Measurements from ENCODE around the gene SESTD1.
"Not testable (repeated sequence)": the region's sequence is repeated elsewhere in the genome, so short reads cannot be mapped to it uniquely, and the experiment has no call there.

The SESTD1 gene

GRCh38 chr2:179265082-179265510 is 464 bp upstream of the SESTD1 start:
- no peak for DNase-seq (ENCODE audit: low spot score)

DNA sequence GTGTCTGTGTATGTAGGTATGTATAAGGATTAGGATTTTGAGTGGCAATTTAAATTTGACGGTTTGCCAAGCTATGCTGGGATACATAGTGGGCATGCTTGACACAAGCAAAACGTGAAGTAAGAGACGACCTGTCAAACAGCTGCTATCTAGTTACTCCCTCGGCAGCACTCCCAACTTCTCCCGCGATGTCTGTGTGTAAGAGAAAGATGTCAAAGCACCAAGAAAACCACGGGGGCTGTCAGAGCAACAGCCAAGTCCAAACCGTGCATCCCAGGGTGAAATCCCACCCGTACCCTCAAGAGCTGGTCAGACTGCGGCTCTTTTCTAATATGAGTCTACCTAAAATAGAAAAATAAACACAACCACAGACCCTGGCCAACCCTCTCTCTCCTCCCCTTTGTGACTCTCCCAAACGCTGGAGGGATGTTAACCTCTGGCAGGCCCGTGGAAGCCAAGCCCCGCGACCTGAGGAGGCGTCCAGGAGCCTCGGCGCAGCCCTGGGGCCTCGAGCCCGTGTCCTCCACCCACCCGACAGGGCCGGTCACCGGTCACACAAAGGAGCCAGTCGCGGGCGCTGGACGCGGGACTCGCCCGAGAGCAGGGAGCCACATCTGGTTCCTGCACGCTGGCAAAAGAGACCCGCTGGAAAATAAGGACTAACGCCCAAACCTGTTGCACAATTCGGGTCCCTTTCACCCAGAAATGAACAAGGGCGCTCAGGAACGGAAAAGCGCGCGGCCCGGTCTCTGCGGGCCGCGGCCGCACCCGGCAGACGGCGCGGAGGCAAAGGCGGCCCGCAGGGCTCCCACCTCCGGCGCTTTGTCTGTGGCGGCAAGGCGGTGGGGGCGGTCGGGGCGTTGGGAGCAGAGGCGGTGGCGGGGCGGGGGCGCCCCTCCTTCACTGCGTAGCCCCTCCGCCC is 925 bp downstream of the SESTD1 start:
- DNase-seq (ENCODE audit: low spot score): no peak

- peak; percentile 72 for DNase-seq (ENCODE audit: low spot score)
Measured at GRCh38 chr2:179263015-179263414, 1.6 kb downstream of the SESTD1 start.

GRCh38 chr2:179262077-179262660 is 2.5 kb downstream of the SESTD1 start:
- no peak for DNase-seq (ENCODE audit: low spot score)

GRCh38 chr2:179261151-179261825 is 3.3 kb downstream of the SESTD1 start:
- no peak for DNase-seq (ENCODE audit: low spot score)

DNA sequence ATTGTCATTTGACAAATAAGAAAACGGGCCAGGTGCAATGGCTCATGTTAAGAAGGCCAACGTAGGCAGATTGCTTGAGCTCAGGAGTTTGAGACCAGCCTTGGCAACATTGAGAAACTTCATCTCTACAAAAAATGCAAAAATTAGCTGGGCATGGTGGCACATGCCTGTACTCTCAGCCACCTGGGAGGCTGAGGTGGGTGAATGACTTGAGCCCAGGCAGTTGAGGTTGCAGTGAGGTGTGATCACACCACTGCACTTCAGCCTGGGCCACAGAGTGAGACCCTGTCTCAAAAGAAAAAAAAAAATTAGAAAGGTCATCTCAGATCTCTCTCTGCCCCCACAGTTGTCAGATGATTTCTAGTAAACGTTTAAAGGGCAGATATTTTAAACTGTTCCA is 4.4 kb downstream of the SESTD1 start:
- no peak for DNase-seq (ENCODE audit: low spot score)

DNA sequence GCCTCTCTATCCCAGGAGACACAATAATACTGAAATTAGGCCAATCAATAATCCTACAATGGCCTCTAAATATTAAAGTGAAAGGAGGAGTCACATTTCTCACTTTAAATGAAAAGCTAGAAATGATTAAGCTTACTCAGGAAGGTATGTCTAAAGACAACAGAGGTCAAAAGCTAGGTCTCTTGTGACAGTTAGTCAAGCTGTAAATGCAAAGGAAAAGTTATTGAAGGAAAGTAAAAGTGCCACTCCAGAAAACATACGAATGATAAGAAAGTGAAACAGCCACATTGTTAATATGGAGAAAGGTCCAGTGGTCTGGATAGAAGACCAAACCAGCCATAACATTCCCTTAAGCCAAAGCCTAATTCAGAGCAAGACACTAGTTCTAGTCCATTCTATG is 9.5 kb downstream of the SESTD1 start:
- no peak for DNase-seq (ENCODE audit: low spot score)

DNA sequence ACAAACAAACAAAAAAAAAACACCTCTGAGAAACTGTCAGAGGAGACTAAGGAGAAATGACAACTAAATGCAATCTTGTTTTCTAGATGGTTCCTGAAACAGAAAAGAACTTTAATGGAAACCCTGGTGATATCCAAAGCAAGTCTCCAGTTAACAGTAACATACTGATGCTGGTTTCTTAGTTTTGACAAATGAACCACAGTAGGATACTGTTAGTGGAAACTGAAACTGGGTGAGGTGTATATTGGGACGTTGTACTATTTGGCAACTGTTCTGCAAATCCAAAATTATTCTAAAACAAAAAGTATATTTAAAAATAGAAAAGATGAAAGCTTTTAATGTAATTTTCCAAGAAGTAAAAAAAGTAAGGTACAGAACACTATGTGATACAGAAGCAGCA is 11.4 kb downstream of the SESTD1 start:
- no peak for DNase-seq (ENCODE audit: low spot score)

DNA sequence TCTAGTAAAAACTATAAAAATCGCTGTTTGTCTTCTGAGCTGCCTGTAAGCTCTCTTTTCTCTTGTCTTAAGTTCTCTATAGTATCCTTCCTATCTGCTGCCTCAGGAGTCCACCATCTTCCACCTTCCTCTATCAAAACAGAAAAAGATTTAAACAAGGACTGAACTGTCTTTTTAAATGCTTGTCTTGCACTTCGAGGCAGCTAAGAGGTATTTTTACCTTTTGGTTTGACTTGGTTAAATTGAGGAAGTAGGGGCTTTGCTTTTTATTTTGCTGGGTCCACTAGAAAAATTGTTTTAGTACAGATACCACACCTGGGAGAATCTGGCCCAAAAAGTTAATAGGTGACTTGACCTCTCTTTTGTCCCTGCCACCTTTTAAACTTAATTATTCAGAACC is 12.2 kb downstream of the SESTD1 start:
- no peak for DNase-seq (ENCODE audit: low spot score)

DNA sequence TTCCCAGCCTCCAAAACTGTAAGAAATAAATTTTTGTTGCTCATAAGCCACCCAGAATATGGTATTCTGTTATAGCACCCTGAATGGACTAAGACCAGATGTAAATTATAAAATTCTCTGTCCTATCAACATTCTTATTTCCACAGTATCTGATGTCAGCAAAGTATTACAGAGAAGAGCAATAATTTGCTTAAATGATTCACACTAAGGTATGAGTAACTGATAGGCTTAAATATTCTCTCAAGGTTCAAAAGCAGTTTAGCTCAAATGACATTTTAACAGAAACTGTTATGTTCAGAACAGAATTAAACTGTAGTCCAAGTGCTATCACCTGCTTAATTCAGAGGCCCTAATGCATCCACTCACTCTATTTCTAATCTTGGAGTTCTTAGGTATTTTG is 12.8 kb downstream of the SESTD1 start:
- no peak for DNase-seq (ENCODE audit: low spot score)

- DNase-seq (ENCODE audit: low spot score): no peak
Measured at GRCh38 chr2:179250848-179251504, 13.7 kb downstream of the SESTD1 start.

GRCh38 chr2:179250095-179250494 is 14.5 kb downstream of the SESTD1 start:
- DNase-seq (ENCODE audit: low spot score): no peak

GRCh38 chr2:179248024-179248348 is 16.6 kb downstream of the SESTD1 start:
- no peak for DNase-seq (ENCODE audit: low spot score)

- no peak for DNase-seq (ENCODE audit: low spot score)
Measured at GRCh38 chr2:179247318-179248023, 17.2 kb downstream of the SESTD1 start.

DNA sequence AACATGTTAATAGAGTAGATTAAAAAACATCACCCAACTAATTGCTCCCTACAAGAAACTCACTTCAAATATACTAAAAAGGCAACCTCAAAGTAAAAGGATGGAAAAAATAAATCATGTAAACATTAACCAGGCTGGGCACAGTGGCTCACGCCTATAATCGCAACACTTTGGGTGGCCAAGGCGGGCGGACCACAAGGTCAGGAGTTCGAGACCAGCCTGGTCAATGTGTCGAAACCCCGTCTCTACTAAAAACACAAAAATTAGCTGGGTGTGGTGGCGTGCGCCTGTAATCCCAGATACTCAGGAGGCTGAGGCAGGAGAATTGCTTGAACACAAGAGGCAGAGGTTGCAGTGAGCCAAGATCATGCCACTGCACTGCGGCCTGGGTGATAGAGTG is 18.8 kb downstream of the SESTD1 start:
- DNase-seq (ENCODE audit: low spot score): not testable (repeated sequence)

DNA sequence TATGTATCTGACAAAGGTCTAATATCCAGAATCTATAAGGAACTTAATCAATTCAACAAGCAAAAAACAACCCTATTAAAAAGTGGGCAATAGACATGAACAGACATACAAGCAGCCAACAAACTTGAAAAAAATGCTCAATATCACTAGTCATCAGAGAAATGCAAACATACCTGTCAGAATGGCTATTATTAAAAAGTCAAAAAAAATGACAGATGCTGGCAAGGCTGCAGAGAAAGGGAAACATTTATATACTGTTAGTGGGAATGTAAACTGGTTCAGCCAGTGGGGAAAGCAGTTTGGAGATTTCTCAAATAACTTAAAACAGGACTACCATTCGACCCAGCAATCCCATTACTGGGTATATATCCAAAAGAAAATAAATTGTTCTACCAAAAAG is 21.6 kb downstream of the SESTD1 start:
- no peak for DNase-seq (ENCODE audit: low spot score)

- DNase-seq (ENCODE audit: low spot score): no peak
Measured at GRCh38 chr2:179240481-179241451, 23.9 kb downstream of the SESTD1 start.

- no peak for DNase-seq (ENCODE audit: low spot score)
Measured at GRCh38 chr2:179239838-179240237, 24.8 kb downstream of the SESTD1 start.

DNA sequence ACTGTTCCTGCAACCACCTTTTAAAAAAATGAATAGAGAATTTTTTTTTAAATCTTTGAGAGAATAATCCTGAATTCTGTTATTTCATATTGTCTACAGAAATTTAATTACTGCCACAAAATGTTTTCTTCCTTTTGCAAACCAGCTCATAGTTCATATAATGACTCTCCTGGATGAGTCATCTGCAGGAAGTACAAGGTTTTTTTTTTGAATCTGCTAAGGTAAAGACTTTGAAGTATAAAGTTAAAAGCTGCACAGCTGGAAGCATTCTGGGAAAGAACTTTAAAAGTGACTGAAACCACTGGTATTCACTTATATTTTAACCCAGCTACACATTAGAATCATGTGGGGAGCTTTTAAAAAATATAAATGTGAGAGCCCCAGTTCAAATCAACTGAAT is 25.4 kb downstream of the SESTD1 start:
- DNase-seq (ENCODE audit: low spot score): no peak

DNA sequence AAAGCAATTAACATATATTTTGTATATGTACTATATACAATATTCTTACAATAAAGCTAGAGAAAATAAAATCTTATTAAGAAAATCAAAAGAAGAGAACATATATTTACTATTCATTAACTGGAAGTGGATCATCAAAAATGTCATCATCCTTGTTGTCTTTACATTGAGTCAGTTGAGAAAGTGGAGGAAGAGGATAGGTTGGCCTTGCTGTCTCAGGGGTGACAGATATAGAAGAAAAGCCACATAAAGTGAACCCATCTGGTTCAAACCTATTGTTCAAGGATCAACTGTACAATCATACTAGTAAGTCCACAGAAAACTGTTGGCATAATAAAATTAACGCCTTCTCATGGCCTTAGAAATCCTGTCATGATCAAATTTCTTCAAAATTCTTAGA is 26.6 kb downstream of the SESTD1 start:
- DNase-seq (ENCODE audit: low spot score): no peak

Measured in COLO829 (cell line).